GM13976 (cell line): ENCODE measurements around the gene ZMIZ2.

Experiments used
- DNase-seq: peaks from one replicate; pipeline ENCODE4 v3.0.0; 2012; ENCODE audit warnings: low spot score
- CTCF ChIP-seq: IDR thresholded peaks from 2 replicates; pipeline ENCODE4 v1.5.1; 2012; ENCODE audit warnings: borderline replicate concordance, mild to moderate bottlenecking; ENCODE audit not compliant: insufficient read depth; ENCODE audit errors: extremely low read depth, missing control alignments, control extremely low read depth
- in situ Hi-C: fragments of 300-500 bp; cut with MboI; formaldehyde crosslinking; loops from one replicate; pipeline ENCODE4 v1.12.0; 2022; ENCODE audit warnings: low sequenced_read_pairs, mixed read lengths, inconsistent platforms; ENCODE audit not compliant: unreplicated experiment

Gene ZMIZ2

GRCh38 chr7:44794331-44794730 lies 45.7 kb downstream of the ZMIZ2 start:
- in situ Hi-C loops, result no loop called here
- no peak for DNase-seq
- no peak for TF ChIP-seq CTCF

GRCh38 chr7:44796034-44796503 lies 47.4 kb downstream of the ZMIZ2 start:
- DNase-seq, result no peak
- TF ChIP-seq CTCF, result no peak
- in situ Hi-C loops, result no loop called here

- TF ChIP-seq CTCF, result no peak
- DNase-seq, result peak; percentile 100
- in situ Hi-C loops, result no loop called here
Measured at GRCh38 chr7:44796504-44797328, 48.1 kb downstream of the ZMIZ2 start, which contains the start of gene PPIA. Gene PPIA, plus strand, starts transcription at chr7:44796681. Its CDS starts 44 bp downstream, at chr7:44796725.

GRCh38 chr7:44797329-44798258 lies 48.9 kb downstream of the ZMIZ2 start:
- peak; percentile 55 for TF ChIP-seq CTCF
- DNase-seq, result peak; percentile 84
- in situ Hi-C loops, result no loop called here

GRCh38 chr7:44798649-44799305 lies 50.1 kb downstream of the ZMIZ2 start:
- no peak for TF ChIP-seq CTCF
- in situ Hi-C loops, result no loop called here
- DNase-seq, result no peak

GRCh38 chr7:44799939-44800338 lies 51.3 kb downstream of the ZMIZ2 start:
- DNase-seq, result no peak
- no peak for TF ChIP-seq CTCF
- in situ Hi-C loops, result no loop called here
